Upper lobe of right lung (tissue), 1 donor: ENCODE measurements around the gene PKP3. TPM values are rescaled to one million over a fixed set of nuclear protein-coding genes. Genes with fewer than 3 reads are reported as not detected.

Experiments
- ATAC-seq: fragments of 200-7000 bp; cut with Tn5 transposase; one replicate; pipeline ENCODE4 v1.9.1; 2020; ENCODE audit warnings: mild to moderate bottlenecking, moderate library complexity
- DNase-seq: peaks from one replicate; pipeline ENCODE4 v3.0.0-alpha.2; 2020
- H3K27ac ChIP-seq: fragments of 200-600 bp; one replicate; pipeline ENCODE4 v1.8.0; 2022
- H3K27me3 ChIP-seq: fragments of 200-600 bp; one replicate; pipeline ENCODE4 v1.8.0; 2022; ENCODE audit warnings: mild to moderate bottlenecking
- H3K36me3 ChIP-seq: fragments of 200-600 bp; one replicate; pipeline ENCODE4 v1.8.0; 2022
- H3K4me1 ChIP-seq: fragments of 200-600 bp; one replicate; pipeline ENCODE4 v1.8.0; 2022
- H3K4me3 ChIP-seq: fragments of 200-600 bp; one replicate; pipeline ENCODE4 v1.8.0; 2022; ENCODE audit warnings: mild to moderate bottlenecking
- H3K9me3 ChIP-seq: fragments of 200-600 bp; one replicate; pipeline ENCODE4 v1.8.0; 2022
- intact Hi-C: fragments of 100-400 bp; cut with DNase I; formaldehyde crosslinking; loops from one replicate; pipeline ENCODE4 v1.11.0; 2022
- total RNA-seq: library from RNA; stranded (reverse); fragmentation: NEBNext Ultra II Directional; extraction: Animal tissue kit (Norgen Biotek cat#: 25700); gene quantifications from one replicate; pipeline ENCODE4 v1.2.1, GENCODE V29; 2021
- TF ChIP-seq, protein P1 (sequence below): fragments of 200-600 bp; IDR thresholded peaks from one replicate; pipeline ENCODE4 v1.8.0; 2022; ENCODE audit warnings: antibody characterized with exemption
- donor health status: DM: no; HTN: yes; CAD: no; lungs with severe emphysema.

Gene PKP3
- total RNA-seq, 1 donor from 2014 or later = 40.4 TPM

DNA sequence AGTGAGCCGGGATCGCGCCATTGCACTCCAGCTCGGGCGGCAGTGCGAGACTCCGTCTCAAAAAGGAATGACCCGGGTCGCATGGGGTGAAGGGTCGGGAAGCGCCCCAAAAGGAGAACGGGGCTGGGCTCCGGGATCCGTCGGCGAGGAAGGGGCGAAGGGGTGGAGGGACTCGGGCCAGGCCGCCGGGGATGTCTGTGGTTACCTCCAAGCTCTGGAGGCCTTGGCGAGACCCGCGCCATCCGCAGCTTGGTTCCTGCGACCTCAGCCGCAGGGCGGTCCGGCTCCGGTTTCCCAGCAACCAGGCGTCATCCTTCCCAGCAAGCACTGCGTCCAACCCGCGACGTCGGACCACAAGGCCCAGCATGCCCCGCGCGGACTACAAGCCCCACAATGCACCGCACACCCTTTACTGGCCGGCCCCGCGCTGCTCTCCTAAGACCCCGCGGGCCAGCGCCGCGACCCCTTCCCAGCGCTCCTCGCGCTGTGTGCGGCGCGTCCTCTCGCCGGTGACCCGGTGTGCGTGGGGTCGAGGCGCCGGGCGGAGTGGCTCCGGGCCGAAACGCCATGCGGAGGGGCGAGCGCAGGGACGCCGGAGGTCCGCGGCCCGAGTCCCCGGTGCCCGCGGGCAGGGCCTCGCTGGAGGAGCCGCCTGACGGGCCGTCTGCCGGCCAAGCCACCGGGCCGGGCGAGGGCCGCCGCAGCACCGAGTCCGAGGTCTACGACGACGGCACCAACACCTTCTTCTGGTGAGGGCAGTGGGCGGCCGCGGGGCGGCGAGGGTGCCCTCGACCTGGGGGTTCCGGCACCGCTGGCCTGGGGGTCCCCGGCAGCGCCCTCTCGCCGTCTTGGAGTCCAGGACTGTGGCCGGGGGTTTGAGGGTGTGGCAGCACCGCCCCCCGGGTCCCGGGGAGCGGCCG is 56.1 kb downstream of the PKP3 start, which contains the start of gene PTDSS2:
Gene PTDSS2 (plus strand): TSS at position 391 of the 920 bp plus-strand sequence. CDS start 177 bp downstream, at position 568.
- H3K9me3 ChIP-seq = no peaks in the 10 kb centered on the region
- ATAC-seq (peak; percentile 91), DNase-seq (peak; percentile 98)
- TF ChIP-seq, protein P1, sequence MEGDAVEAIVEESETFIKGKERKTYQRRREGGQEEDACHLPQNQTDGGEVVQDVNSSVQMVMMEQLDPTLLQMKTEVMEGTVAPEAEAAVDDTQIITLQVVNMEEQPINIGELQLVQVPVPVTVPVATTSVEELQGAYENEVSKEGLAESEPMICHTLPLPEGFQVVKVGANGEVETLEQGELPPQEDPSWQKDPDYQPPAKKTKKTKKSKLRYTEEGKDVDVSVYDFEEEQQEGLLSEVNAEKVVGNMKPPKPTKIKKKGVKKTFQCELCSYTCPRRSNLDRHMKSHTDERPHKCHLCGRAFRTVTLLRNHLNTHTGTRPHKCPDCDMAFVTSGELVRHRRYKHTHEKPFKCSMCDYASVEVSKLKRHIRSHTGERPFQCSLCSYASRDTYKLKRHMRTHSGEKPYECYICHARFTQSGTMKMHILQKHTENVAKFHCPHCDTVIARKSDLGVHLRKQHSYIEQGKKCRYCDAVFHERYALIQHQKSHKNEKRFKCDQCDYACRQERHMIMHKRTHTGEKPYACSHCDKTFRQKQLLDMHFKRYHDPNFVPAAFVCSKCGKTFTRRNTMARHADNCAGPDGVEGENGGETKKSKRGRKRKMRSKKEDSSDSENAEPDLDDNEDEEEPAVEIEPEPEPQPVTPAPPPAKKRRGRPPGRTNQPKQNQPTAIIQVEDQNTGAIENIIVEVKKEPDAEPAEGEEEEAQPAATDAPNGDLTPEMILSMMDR = no peak
- peak within 1 kb of the TSS; percentile 97 for H3K4me3 ChIP-seq
- intact Hi-C loops = no loop called here
- peaks cover 18% of the 10 kb centered on the region for H3K36me3 ChIP-seq
- H3K27me3 ChIP-seq = no peaks in the 10 kb centered on the region
- H3K27ac ChIP-seq = peak within 1 kb of the TSS; percentile 94
- H3K4me1 ChIP-seq = peaks cover 31% of the 10 kb centered on the region

DNA sequence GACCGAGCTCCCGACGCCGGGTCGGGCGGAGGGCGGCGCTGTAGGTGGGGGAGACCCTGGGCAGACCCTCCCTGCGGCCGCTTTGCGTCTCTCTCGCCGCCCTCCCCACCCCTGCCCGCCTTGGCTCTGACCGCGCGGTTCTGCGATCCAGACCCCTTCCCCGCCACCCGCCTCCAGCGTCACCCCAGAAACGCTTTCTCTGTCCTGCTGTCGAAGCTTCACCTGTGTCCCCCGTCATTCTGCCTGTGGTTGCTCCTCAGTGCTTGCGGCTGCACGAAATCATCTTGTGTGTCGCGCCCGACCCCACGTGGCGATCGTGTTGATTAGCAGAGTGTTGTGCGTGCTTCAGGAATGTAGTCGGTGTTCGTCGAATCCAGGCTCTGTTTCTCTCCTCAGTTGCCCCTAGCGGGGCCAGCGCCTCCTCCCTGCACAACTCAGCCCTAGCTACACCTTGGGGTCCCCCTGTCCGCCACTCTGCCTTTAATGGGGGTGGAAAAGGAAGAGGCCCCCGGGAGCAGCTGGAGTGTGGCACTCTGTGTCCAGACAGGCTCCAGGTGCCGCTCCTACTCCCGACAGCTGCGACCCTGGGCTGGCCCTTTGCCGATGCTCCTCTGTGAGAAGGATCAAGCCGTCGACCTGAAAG is 56.9 kb downstream of the PKP3 start:
- Histone ChIP-seq H3K27ac (peak overlapping the region; percentile 94), H3K4me1 (peaks cover 31% of the 10 kb centered on the region), H3K27me3 (no peaks in the 10 kb centered on the region), H3K36me3 (peaks cover 18% of the 10 kb centered on the region), H3K4me3 (peak overlapping the region; percentile 97), H3K9me3 (no peaks in the 10 kb centered on the region)
- DNase-seq = peak; percentile 86
- intact Hi-C loops = no loop called here
- peak; percentile 40 for ATAC-seq
- TF ChIP-seq, protein P1 = peak; percentile 40

DNA sequence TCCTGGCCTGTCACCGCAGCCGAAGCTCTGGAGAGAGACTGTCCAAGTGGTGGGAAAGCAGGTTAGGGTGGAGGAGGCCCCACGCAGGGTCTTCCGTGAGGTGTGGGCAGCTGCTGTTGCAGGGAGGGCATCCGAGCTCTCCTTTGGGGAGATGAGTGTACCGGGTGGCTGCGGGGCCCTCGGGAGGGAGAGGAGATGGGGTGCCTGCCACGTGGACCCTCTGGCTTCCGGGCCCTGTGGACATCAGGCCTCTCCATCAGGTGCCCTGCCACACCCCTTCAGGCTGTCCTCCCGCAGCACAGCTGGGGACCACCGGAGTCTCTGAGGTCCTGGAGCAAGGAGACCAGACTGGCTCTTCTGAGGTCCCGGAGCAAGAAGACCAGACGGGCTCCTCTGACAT is 57.7 kb downstream of the PKP3 start:
- DNase-seq (no peak), ATAC-seq (no peak)
- TF ChIP-seq, protein P1 = no peak
- H3K27ac ChIP-seq = no peak overlapping the region
- intact Hi-C loops = no loop called here
- H3K4me1 ChIP-seq = peaks cover 31% of the 10 kb centered on the region
- H3K36me3 ChIP-seq = peaks cover 18% of the 10 kb centered on the region
- no peaks in the 10 kb centered on the region for H3K27me3 ChIP-seq
- H3K9me3 ChIP-seq = no peaks in the 10 kb centered on the region
- peak overlapping the region; percentile 97 for H3K4me3 ChIP-seq

DNA sequence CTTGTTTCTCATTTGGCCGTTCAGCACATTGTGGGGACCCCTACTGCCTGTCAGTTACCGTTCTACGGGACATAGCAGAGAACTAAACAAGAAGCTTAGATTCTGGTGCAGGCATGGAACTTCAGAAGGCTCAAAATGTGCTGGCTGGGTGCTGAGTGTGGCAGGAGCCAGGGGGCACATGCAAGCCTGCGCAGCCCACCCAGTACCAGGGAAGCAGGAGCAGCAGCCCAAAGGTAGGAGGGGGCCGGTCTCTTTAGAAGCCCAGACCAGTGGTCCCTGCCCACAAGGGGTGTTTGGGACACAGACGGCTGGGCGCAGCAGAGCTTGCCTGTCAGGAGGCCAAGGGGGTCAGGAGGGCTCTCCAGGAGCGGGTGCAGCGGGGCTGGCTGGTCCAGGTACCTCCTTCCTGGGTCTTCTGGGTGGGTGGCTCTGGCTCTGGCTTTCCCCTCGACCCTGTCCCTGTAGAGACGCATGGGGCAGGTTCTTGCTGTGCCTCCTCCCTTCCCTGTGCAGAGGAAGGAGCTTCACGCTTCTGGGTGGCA is 58.3 kb downstream of the PKP3 start:
- DNase-seq = no peak
- intact Hi-C loops = no loop called here

DNA sequence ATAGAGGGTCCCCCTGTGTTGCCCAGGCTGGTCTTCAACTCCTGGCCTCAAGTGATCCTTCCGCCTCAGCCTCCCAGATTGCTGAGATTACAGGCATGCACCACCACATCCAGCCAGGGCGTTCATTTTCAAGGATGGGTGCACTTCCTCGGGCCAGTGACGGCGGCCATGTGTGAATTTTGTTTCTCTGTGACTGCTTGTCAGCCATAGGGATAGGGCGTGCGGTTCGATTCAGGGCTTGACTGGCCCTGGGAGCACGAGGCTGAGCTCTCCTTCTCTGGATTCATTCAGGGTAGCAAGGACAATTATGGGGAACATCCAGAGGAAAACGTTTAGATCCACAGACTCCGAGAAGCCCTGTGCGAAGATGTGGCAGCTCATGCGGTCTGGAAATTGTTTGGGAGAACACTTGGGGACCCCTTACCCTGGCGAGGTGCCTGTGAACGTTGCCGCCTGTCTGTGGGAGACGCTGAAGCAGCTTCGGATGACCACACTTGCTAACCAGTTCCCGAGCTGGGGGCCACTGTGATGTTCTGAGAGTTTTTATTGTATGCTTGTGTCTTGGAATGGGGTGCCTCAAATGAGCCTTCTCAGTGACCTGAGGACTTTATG is 59.0 kb downstream of the PKP3 start:
- H3K4me1 ChIP-seq = peaks cover 27% of the 10 kb centered on the region
- ATAC-seq (no peak), DNase-seq (no peak)
- no peak overlapping the region for H3K27ac ChIP-seq
- H3K36me3 ChIP-seq = peaks cover 18% of the 10 kb centered on the region
- intact Hi-C loops = no loop called here
- H3K9me3 ChIP-seq = no peaks in the 10 kb centered on the region
- H3K4me3 ChIP-seq = no peak overlapping the region
- H3K27me3 ChIP-seq = no peaks in the 10 kb centered on the region
- TF ChIP-seq, protein P1 = no peak

More for the DNA sequence above, 58.3 kb downstream of the PKP3 start:
- Histone ChIP-seq H3K4me1 (peaks cover 31% of the 10 kb centered on the region), H3K4me3 (no peak overlapping the region), H3K27ac (no peak overlapping the region), H3K9me3 (no peaks in the 10 kb centered on the region), H3K27me3 (no peaks in the 10 kb centered on the region), H3K36me3 (peaks cover 18% of the 10 kb centered on the region)
- ATAC-seq = no peak
- TF ChIP-seq, protein P1 = no peak
